GM18868 (cell line): Measurements from ENCODE around the gene FRMD8.

Source experiments
- ATAC-seq: cut with Tn5 transposase; IDR thresholded peaks from one replicate; pipeline ENCODE4 v1.9.1; 2021; ENCODE audit warnings: mild to moderate bottlenecking, moderate library complexity; ENCODE audit not compliant: unreplicated experiment

The FRMD8 gene

DNA sequence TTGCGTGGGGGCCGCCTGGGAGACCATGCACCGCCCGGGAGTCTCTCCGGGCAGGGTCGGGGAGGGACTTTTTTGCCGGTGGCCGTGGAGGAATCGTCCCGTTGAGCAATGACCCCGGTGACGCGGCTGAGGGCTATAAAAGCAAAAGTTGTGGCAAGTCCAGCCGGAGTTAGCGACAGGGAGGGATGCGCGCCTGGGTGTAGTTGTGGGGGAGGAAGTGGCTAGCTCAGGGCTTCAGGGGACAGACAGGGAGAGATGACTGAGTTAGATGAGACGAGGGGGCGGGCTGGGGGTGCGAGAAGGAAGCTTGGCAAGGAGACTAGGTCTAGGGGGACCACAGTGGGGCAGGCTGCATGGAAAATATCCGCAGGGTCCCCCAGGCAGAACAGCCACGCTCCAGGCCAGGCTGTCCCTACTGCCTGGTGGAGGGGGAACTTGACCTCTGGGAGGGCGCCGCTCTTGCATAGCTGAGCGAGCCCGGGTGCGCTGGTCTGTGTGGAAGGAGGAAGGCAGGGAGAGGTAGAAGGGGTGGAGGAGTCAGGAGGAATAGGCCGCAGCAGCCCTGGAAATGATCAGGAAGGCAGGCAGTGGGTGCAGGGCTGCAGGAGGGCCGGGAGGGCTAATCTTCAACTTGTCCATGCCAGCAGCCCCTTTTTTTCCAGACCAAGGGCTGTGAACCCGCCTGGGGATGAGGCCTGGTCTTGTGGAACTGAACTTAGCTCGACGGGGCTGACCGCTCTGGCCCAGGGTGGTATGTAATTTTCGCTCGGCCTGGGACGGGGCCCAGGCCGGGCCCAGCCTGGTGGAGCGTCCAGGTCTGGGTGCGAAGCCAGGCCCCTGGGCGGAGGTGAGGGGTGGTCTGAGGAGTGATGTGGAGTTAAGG lies 36.4 kb downstream of the FRMD8 start, which contains the start of gene NEAT1:
Gene NEAT1, plus strand, starts transcription at position 166 of the 883 bp plus-strand sequence.
- no peak for ATAC-seq

DNA sequence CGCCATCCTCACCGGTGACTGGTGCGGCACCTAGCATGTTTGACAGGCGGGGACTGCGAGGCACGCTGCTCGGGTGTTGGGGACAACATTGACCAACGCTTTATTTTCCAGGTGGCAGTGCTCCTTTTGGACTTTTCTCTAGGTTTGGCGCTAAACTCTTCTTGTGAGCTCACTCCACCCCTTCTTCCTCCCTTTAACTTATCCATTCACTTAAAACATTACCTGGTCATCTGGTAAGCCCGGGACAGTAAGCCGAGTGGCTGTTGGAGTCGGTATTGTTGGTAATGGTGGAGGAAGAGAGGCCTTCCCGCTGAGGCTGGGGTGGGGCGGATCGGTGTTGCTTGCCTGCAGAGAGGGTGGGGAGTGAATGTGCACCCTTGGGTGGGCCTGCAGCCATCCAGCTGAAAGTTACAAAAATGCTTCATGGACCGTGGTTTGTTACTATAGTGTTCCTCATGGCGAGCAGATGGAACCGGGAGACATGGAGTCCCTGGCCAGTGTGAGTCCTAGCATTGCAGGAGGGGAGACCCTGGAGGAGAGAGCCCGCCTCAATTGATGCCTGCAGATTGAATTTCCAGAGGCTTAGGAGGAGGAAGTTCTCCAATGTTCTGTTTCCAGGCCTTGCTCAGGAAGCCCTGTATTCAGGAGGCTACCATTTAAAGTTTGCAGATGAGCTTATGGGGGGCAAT lies 37.2 kb downstream of the FRMD8 start:
- ATAC-seq: no peak

DNA sequence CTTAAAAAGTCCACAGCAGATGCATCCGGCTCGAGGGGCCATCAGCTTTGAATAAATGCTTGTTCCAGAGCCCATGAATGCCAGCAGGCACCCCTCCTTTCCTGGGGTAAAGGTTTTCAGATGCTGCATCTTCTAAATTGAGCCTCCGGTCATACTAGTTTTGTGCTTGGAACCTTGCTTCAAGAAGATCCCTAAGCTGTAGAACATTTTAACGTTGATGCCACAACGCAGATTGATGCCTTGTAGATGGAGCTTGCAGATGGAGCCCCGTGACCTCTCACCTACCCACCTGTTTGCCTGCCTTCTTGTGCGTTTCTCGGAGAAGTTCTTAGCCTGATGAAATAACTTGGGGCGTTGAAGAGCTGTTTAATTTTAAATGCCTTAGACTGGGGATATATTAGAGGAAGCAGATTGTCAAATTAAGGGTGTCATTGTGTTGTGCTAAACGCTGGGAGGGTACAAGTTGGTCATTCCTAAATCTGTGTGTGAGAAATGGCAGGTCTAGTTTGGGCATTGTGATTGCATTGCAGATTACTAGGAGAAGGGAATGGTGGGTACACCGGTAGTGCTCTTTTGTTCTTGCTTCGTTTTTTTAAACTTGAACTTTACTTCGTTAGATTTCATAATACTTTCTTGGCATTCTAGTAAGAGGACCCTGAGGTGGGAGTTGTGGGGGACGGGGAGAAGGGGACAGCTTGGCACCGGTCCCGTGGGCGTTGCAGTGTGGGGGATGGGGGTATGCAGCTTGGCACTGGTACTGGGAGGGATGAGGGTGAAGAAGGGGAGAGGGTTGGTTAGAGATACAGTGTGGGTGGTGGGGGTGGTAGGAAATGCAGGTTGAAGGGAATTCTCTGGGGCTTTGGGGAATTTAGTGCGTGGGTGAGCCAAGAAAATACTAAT lies 38.0 kb downstream of the FRMD8 start:
- ATAC-seq: no peak

DNA sequence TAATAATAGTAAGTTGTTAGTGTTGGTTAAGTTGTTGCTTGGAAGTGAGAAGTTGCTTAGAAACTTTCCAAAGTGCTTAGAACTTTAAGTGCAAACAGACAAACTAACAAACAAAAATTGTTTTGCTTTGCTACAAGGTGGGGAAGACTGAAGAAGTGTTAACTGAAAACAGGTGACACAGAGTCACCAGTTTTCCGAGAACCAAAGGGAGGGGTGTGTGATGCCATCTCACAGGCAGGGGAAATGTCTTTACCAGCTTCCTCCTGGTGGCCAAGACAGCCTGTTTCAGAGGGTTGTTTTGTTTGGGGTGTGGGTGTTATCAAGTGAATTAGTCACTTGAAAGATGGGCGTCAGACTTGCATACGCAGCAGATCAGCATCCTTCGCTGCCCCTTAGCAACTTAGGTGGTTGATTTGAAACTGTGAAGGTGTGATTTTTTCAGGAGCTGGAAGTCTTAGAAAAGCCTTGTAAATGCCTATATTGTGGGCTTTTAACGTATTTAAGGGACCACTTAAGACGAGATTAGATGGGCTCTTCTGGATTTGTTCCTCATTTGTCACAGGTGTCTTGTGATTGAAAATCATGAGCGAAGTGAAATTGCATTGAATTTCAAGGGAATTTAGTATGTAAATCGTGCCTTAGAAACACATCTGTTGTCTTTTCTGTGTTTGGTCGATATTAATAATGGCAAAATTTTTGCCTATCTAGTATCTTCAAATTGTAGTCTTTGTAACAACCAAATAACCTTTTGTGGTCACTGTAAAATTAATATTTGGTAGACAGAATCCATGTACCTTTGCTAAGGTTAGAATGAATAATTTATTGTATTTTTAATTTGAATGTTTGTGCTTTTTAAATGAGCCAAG lies 38.9 kb downstream of the FRMD8 start:
- no peak for ATAC-seq

DNA sequence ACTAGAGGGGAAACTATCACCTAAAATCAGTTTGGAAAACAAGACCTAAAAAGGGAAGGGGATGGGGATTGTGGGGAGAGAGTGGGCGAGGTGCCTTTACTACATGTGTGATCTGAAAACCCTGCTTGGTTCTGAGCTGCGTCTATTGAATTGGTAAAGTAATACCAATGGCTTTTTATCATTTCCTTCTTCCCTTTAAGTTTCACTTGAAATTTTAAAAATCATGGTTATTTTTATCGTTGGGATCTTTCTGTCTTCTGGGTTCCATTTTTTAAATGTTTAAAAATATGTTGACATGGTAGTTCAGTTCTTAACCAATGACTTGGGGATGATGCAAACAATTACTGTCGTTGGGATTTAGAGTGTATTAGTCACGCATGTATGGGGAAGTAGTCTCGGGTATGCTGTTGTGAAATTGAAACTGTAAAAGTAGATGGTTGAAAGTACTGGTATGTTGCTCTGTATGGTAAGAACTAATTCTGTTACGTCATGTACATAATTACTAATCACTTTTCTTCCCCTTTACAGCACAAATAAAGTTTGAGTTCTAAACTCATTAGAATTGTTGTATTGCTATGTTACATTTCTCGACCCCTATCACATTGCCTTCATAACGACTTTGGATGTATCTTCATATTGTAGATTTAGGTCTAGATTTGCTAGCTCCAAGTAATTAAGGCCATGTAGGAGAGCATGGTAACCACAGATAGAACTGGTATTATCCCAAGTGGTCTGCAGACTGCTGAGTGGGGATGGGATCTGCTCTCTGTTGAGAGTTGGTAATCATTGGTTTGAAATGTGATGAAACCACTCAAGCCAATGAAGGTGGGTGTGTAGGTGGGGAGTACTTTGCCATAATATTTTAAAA lies 39.8 kb downstream of the FRMD8 start:
- peak; percentile 35 for ATAC-seq

DNA sequence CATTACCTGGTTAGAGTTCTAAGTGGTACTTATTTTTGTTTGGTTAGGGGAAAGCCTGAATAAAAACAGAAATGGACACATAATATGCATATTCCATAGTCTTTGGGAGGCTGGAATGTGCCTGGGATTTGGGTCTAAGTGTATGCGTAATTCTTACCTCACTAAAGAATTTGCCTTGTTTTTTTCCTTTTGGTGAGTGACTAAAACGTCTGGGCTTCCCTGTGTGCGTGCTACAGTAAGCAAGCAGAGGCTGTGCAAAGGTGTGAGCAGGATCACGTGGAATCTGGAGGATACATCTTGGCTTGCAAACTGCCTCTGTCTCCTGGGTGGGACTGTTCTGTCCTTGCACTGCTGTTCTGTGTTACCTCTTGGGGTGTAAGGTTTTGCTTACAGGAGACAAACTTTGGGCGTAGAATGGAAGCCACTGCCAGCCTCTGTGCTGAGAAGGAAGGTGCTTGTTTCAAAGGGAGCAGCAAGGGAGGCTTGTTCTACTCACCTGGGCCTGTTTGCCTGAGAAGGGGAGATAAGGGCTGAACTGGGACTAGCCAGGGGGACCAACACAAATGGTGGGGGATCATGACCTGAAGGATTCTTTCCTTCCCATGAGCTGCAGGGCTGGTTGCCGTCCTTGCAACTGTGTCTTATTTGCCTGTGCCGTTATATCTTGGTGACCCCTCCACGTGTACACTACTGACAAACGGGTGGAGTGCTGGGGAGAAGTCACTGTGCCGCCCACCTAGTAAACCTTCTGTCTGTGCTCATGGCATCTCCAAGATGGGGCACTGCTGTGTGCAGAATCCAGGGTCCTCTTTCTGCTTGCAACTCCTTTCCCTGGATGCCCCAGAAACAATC lies 40.6 kb downstream of the FRMD8 start:
- no peak for ATAC-seq

DNA sequence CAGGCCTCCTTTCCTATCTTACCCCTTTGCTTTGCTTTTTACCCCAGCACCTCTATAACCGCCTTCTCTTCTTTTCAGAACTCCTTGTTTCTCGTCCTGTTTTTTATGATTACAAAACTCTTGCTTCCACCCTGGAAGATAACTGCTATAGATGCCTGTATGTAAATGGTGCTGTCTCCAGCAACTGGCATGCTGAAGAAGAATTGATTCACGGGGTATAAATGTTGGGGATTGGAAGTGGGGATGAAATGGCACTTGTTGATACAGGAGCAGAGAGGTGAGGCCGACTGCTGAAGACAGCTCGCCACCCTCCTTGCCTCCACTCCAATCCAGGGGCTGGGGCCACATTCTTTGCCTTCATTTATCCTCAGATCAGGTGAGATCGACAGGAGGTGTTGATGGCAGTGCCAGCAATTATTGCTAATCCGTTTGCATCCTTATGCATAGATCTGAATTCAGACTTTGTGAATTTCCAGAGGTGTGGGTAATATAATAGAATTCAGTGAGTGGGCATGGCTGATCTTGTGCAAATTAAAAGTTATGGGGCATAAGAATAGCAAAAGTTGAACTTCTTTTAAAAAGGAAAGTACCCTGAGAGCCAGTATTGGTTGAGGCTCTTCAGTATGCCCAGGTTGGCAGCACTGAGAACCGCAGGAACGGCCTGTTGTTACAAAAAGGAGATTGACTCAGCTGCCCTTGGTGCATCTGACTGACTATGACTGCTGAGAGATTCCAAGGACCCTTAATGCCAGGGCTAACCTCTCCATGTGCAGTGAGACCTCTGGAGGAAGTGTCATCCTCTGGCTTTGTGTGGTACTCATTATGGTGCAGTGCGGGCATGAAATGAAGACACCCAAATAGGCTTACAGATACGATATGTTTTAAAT lies 41.5 kb downstream of the FRMD8 start:
- no peak for ATAC-seq

DNA sequence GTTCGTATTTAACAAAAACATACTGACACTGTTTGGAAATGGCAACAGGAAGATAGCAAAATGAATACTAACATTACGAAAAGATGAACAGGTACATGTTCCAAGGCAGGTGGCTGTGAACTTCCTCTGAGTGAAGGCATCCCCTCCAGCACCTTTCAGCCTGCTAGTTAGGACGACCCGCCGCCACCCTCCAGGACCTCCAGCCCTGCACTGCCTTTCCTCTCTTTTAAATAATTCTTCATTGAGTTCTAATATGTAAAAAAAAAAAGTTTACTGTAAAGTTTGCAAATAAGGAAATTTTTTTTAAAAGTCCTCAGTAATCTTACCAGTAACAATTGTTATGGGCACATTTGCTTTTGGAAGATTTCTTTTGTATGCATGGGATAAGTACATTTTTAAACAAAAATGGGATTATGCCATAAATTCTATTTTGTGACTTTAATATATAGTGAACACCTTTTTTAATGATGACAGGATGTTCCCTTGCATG lies 42.2 kb downstream of the FRMD8 start:
- ATAC-seq: no peak

DNA sequence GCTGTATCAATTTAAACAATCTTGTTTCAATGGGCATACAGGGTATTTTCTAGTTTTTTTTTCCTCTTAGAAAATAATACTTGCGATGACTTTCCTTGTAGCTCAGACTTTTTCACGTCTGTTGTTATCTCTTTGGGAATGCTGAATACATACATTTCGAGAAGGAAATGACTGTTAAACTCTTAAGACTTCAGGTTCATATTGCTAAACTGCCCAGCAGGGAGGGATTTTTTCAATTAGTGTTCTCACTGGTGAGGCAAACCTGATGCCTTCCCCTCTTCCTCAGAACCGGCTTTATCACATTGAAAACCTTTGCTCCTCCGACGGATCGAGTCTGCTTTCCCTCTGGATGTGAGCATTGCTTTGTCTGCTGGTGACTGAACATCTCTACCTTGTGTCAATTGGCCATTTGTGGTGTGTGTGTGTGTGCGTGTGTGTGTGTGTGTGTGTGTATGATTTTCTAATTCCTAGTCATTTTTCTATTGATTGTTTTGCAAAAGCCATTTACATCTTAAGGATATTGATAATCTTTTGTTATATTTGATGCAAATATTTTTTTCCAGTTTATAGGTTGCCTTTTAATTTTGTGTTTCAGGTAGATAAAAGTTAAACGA lies 42.7 kb downstream of the FRMD8 start:
- no peak for ATAC-seq

DNA sequence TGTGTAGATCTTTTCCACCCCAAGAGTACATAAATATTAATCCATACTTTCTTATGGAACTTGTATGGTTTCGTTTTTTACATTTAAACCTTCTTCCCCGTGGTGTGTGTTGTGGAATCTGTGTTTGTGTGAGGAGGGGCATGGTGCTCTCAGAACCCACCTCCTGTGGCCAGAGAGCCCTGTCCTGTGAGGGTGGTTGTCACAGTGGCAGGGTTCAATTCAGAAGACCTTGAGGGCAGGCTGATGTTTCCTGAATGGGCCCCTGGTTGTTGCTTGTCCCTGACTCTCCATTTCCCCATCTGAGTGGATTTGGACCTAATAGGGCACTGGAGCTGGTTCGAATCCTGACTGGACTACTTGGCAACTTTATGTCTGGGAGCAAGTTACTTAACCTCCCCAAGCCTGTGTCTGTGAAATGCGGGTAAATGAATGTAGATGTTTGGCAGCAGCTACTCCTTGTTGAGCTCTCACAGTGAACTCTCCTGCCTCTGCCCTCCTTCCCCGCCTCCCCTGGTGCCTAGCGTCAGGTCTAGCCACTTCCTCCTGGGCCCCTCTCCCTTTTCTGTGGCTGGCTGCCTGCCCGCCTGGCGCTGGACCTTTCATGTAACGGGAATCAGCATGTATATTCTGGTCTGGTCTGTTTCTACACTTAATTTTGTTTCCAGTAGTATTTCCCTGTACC lies 43.4 kb downstream of the FRMD8 start:
- ATAC-seq: no peak

DNA sequence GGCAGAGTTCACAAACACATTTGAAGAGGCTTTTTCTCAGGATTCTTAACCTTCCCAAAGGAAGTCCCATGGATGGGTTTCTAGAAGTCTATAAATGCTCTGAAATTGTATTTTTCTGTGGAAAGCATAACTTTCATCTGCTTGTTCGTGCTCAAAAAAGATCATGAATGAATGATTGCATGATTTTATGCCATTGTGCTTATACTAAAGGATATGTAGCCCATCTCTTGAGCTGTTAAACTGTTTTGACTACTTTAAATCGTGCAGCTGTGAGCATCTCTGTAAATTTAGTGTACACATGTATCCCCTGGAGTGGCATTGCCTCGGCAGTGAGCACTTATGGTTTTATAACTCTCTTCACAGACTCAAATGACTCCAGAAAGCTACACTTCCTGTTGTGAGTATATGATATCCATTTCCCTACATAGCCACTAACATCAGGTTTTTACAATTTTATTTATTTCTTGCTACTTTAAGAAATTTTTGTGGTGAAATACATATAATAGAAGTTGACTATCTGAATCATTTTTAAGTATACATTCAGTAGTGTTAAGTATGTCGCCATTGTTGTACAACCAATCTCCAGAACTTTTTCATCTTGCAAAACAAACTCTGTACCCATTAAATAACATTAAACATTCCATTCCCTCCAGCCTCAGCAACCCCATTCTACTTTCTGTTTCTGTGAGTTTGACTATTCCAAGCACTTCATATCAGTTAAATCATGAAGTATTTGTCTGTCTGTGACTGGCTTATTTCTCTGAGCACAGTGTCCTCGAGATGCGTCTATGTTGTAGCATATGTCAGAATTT lies 44.2 kb downstream of the FRMD8 start:
- ATAC-seq: no peak

DNA sequence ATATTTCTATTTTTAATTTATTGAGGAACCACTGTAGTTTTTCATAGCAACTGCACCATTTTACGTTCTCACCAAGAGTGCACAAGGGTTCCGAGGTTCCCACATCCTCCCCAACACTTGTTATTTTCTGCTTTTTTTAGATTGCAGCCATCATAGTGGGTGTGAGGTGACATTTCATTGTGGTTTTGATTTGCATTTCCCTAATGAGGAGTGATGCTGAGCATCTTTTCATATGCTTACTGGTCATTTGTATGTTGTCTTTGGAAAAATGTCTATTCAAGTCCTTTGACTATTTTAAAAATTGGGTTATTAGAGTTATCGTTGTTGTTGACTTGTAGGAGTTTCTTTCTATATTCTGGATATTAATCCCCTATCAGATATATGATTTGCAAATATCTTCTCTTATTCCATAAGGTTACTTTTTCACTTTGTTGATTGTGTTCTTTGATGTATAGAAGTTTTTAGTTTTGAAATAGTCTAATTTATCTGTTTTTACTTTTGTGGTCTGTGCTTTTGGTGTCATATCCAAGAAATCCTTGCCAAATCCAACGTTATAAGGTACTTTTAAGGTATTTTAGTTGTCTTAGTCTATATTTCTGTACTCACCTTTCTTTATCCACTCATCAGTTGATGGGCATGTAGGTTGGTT lies 45.1 kb downstream of the FRMD8 start:
- ATAC-seq: no peak

DNA sequence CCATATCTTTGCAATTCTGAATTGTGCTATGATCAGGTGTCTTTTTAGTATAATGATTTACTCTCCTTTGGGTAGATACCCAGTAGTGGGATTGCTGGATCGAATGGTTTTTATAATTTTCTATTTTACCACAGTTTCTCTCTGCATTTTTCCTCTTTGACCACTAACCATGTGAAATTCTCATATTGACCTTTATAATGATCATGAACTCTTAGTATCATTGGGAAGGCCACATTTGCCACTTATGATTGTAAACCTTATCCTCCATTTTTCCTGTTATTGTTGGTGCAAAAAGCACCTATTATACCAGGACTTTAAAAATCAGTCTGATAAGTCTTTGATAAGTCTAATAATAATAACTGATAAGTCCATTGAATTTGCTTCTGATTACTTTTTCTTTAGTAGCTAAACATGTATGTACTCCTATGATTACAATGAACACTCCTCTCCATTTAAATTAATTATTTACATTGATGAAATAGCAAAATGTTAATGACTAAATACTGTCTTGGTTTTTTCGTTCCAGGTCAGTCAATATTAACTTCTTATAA lies 45.7 kb downstream of the FRMD8 start:
- no peak for ATAC-seq

DNA sequence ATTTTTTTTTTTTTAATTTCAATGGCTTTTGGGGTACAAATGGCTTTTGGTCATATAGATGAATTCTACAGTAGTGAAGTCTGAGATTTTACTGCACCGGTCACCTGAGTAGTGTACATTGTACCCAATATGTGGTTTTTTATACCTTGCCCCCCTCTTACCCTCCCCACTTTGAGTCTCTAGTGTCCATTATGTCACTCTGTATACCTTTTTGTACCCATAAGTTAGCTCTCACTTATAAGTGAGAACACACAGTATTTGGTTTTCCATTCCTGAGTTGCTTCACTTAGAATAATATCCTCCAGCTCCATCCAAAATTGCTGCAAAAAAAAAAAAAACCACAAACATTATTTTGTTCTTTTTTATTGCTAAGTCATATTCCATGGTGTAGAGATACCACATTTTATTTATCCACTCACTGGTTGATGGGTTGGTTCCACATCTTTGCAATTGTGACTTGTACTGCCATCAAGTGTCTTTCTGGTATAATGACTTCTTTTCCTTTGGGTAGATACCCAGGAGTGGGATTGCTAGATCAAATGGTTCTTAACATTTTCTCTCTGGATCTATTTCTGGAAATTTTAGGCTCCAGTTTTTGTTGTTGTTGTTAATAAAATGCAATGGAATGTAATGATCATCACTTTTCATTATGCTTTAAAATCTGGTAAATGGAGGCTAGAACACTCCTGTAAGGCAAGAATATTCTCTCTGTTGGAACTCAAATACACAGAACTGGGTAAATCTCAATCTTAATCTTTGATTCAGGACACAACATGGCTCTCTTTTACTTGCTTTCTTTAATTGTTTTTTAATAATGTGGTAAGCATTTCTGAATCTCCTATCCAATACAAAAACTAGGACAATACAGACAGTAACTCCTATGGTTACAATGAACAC lies 46.5 kb downstream of the FRMD8 start:
- ATAC-seq: no peak
